Mesenchymal stem cell (in vitro differentiated cells and primary cell): ENCODE data around the gene FCN2.

ENCODE experiments used
- DNase-seq: peaks from one replicate; pipeline ENCODE4 v3.0.0-alpha.2; 2013
- H2AFZ ChIP-seq: one replicate; pipeline ENCODE4 v1.6.1; 2013; ENCODE audit warnings: low read depth, mild to moderate bottlenecking, control low read depth, inconsistent platforms, low read length, moderate library complexity
- H2AK5ac ChIP-seq: 2 replicates; pipeline ENCODE4 v1.6.1; 2013; ENCODE audit warnings: low read length, moderate library complexity, mild to moderate bottlenecking, inconsistent platforms; ENCODE audit not compliant: severe bottlenecking
- H2BK120ac ChIP-seq: one replicate; pipeline ENCODE4 v1.6.1; 2013; ENCODE audit warnings: low read depth, mild to moderate bottlenecking, inconsistent platforms, low read length, moderate library complexity
- H2BK12ac ChIP-seq, 2 experiments: one replicate each; pipeline ENCODE4 v1.6.1; 2013; ENCODE audit warnings: inconsistent platforms in 2 of 2, low read length in 2 of 2, mild to moderate bottlenecking in 2 of 2, moderate library complexity in 2 of 2, control low read depth in 1 of 2
- H2BK15ac ChIP-seq: one replicate; pipeline ENCODE4 v1.6.1; 2013; ENCODE audit warnings: mild to moderate bottlenecking, low read depth, inconsistent platforms; ENCODE audit not compliant: poor library complexity, severe bottlenecking
- H2BK5ac ChIP-seq: 2 replicates; pipeline ENCODE4 v1.6.1; 2013; ENCODE audit warnings: low read depth, mild to moderate bottlenecking, low read length, control low read depth, inconsistent platforms; ENCODE audit not compliant: poor library complexity, severe bottlenecking
- H3K14ac ChIP-seq, 2 experiments: one replicate each; pipeline ENCODE4 v1.6.1; 2013; ENCODE audit warnings: inconsistent platforms in 2 of 2, low read length in 2 of 2, control low read depth in 1 of 2, mild to moderate bottlenecking in 1 of 2, moderate library complexity in 1 of 2
- H3K18ac ChIP-seq, 2 experiments: one replicate each; pipeline ENCODE4 v1.6.1; 2013; ENCODE audit warnings: inconsistent platforms in 2 of 2, low read length in 2 of 2, control low read depth in 1 of 2, low read depth in 1 of 2, mild to moderate bottlenecking in 1 of 2
- H3K23ac ChIP-seq, 2 experiments: one replicate each; pipeline ENCODE4 v1.6.1; 2013; ENCODE audit warnings: inconsistent platforms in 2 of 2, low read length in 2 of 2, mild to moderate bottlenecking in 2 of 2, moderate library complexity in 2 of 2, control low read depth in 1 of 2
- H3K27ac ChIP-seq: 2 replicates; pipeline ENCODE4 v1.5.1; 2013; ENCODE audit warnings: mild to moderate bottlenecking, moderate library complexity, low read length, control low read depth, inconsistent platforms; ENCODE audit not compliant: poor library complexity, severe bottlenecking
- H3K27me3 ChIP-seq, 2 experiments: 2 replicates each; pipeline versions ENCODE4 v1.6.1 to v1.7.0; 2013; ENCODE audit warnings: low read length in 2 of 2, mild to moderate bottlenecking in 2 of 2, moderate library complexity in 2 of 2, control low read depth in 1 of 2, inconsistent platforms in 1 of 2; ENCODE audit not compliant: control insufficient read depth in 1 of 2, insufficient read depth in 1 of 2
- H3K36me3 ChIP-seq, 2 experiments: 2 replicates each; pipeline versions ENCODE4 v1.6.1 to v1.7.0; 2013; ENCODE audit warnings: low read length in 2 of 2, control low read depth in 1 of 2, inconsistent platforms in 1 of 2, low read depth in 1 of 2, mild to moderate bottlenecking in 1 of 2; ENCODE audit not compliant: insufficient read depth in 2 of 2, control insufficient read depth in 1 of 2
- H3K4ac ChIP-seq, 2 experiments: one replicate each; pipeline ENCODE4 v1.6.1; 2013; ENCODE audit warnings: inconsistent platforms in 2 of 2, low read length in 2 of 2, mild to moderate bottlenecking in 2 of 2, moderate library complexity in 2 of 2, control low read depth in 1 of 2, low read depth in 1 of 2
- H3K4me1 ChIP-seq: 2 replicates; pipeline ENCODE4 v1.6.1; 2013; ENCODE audit warnings: low read depth, low read length, control low read depth; ENCODE audit not compliant: control insufficient read depth, insufficient read depth
- H3K4me2 ChIP-seq: 2 replicates; pipeline ENCODE4 v1.6.1; 2013; ENCODE audit warnings: low read length, mild to moderate bottlenecking, inconsistent platforms; ENCODE audit not compliant: poor library complexity, severe bottlenecking
- H3K4me3 ChIP-seq, 2 experiments: 2 replicates each; pipeline versions ENCODE4 v1.5.1 to v1.7.0; 2013; ENCODE audit warnings: low read length in 2 of 2, mild to moderate bottlenecking in 2 of 2, control low read depth in 1 of 2, low read depth in 1 of 2; ENCODE audit not compliant: insufficient read depth in 1 of 2
- H3K79me1 ChIP-seq: replicated peaks from 2 replicates; pipeline ENCODE4 v1.6.1; 2013; ENCODE audit warnings: mild to moderate bottlenecking, control low read depth, low read length, inconsistent platforms; ENCODE audit not compliant: poor library complexity, severe bottlenecking
- H3K9ac ChIP-seq: 2 replicates; pipeline ENCODE4 v1.7.0; 2013; ENCODE audit warnings: mild to moderate bottlenecking, low read length, moderate library complexity
- H3K9me3 ChIP-seq: 2 replicates; pipeline ENCODE4 v1.7.0; 2013; ENCODE audit warnings: mild to moderate bottlenecking, low read length; ENCODE audit not compliant: control insufficient read depth
- H4K8ac ChIP-seq: one replicate; pipeline ENCODE4 v1.6.1; 2013; ENCODE audit warnings: inconsistent platforms, mild to moderate bottlenecking, low read length, moderate library complexity
- H4K91ac ChIP-seq: one replicate; pipeline ENCODE4 v1.6.1; 2013; ENCODE audit warnings: mild to moderate bottlenecking, low read length, inconsistent platforms
- WGBS: methylation state at CpG from one replicate; pipeline ENCODE4 v1.1.7; 2013; ENCODE audit warnings: mixed read lengths; 5-methylcytosine and 5-hydroxymethylcytosine counted together

FCN2 gene

DNA sequence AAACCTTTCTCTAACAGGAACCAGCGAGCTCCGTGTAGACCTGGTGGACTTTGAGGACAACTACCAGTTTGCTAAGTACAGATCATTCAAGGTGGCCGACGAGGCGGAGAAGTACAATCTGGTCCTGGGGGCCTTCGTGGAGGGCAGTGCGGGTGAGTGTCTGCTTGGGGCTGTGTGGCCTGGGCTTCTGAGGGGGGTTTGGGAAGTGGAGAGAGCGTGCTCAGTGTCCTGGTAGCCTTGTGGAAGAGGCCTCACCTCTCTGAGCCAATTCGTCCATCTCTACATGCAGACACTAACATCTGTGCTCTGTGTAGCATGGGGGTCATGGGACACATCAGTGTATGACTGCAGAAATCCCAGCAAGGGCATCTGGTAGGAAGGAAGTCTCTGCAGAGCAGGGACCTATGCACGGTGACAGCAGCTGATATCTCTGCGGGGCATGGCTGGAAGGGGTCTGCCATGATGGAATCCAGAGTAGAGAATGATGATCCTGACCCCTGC, 5.9 kb downstream of the FCN2 start:
- Histone ChIP-seq H3K23ac (no peak overlapping the region), H4K8ac (no peak overlapping the region), H2BK15ac (no peak overlapping the region), H3K18ac (no peak overlapping the region), H3K9ac (no peak overlapping the region), H3K4me3 (no peak overlapping the region), H4K91ac (no peak overlapping the region), H2AFZ (no peak overlapping the region), H2AK5ac (no peak overlapping the region), H2BK5ac (no peak overlapping the region), H2BK120ac (no peak overlapping the region), H3K27me3 (peaks cover 22 to 30% of the 10 kb centered on the region in 2 experiments), H3K79me1 (no peaks in the 10 kb centered on the region), H3K4ac (no peak overlapping the region), H3K4me1 (no peaks in the 10 kb centered on the region), H3K14ac (no peak overlapping the region), H3K27ac (no peak overlapping the region), H2BK12ac (no peak overlapping the region), H3K4me2 (no peak overlapping the region), H3K9me3 (no peaks in the 10 kb centered on the region), H3K36me3 (no peaks in the 10 kb centered on the region)
- WGBS = 91% methylated on average over 9 of the region's 11 CpGs
- no peak for DNase-seq

DNA sequence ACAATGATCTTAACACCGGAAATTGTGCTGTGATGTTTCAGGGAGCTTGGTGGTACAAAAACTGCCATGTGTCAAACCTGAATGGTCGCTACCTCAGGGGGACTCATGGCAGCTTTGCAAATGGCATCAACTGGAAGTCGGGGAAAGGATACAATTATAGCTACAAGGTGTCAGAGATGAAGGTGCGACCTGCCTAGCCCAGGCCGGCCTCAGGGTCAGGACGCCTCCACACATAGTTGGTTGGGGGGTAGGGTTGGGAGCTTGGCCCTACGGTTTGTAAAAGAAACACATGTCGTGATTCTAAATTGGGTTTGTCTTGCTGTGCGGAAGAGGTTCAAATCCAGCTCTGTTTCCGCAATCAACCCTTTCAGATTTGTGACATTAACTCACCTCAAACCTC, 6.6 kb downstream of the FCN2 start:
- H3K4ac ChIP-seq = no peak overlapping the region
- H2AFZ ChIP-seq = no peak overlapping the region
- H2BK120ac ChIP-seq = no peak overlapping the region
- no peak overlapping the region for H3K27ac ChIP-seq
- H2AK5ac ChIP-seq = no peak overlapping the region
- H3K9ac ChIP-seq = no peak overlapping the region
- no peak overlapping the region for H4K8ac ChIP-seq
- no peaks in the 10 kb centered on the region for H3K4me1 ChIP-seq
- no peak for DNase-seq
- no peak overlapping the region for H3K4me3 ChIP-seq
- H3K14ac ChIP-seq = no peak overlapping the region
- H3K36me3 ChIP-seq = no peaks in the 10 kb centered on the region
- H3K79me1 ChIP-seq = no peaks in the 10 kb centered on the region
- 91% methylated on average over 10 of the region's 10 CpGs for WGBS
- H3K18ac ChIP-seq = no peak overlapping the region
- no peaks in the 10 kb centered on the region for H3K9me3 ChIP-seq
- no peak overlapping the region for H3K23ac ChIP-seq
- H2BK12ac ChIP-seq = no peak overlapping the region
- H4K91ac ChIP-seq = no peak overlapping the region
- H3K27me3 ChIP-seq = peaks cover 23 to 28% of the 10 kb centered on the region in 2 experiments
- no peak overlapping the region for H2BK15ac ChIP-seq
- H2BK5ac ChIP-seq = no peak overlapping the region
- H3K4me2 ChIP-seq = no peak overlapping the region

DNA sequence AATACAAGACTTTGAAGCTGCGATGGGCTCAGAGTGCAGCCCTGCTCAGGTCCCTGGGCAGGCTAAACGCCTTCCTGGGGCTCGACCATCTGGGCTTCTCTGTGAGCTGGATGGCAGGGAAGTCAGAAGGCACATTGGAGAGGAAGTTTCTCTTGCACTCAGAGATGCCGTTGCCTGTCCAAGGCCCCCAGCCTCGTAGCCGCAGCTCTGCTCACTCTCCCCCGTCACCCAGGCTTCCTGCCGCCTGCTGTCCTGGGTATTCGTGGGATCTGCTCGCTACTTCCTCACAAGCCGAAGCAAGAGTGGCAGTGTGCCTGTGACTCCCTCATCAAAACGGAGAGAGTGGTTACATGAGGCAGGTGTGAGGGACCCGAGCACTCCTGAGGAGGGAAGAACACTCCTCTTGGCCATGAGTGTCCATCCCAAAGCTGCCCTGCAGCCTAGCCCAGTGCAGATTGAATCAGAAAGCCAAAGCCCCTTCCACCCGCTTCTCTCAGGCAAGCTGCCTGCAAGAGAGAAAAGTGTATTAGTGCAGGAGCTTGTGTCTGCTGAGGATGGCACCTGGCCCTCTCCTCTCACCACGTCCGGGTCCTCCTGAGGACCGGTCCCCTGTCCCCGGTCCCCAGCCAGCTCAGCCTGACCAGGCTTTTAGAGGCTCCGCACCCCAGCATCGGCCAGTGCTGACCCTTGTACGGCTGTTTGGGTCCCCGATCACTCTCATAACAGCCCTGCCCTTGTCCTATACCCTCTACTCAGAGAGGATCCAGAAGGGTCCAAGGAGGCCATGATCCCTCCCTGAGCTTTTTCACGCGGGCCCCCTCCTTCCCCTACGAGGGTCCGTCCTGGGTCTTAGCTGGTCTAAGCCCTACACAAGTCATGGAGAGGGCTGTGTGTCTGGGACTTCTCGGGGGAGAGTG, 7.3 kb downstream of the FCN2 start:
- Histone ChIP-seq H2BK15ac (no peak overlapping the region), H2BK120ac (no peak overlapping the region), H2BK12ac (no peak overlapping the region), H3K4me3 (no peak overlapping the region), H3K4me1 (no peaks in the 10 kb centered on the region), H3K4ac (peak overlapping the region in 1 of 2 experiments; percentile 40), H4K91ac (no peak overlapping the region), H2AFZ (no peak overlapping the region), H3K14ac (no peak overlapping the region), H3K9ac (no peak overlapping the region), H3K79me1 (no peaks in the 10 kb centered on the region), H4K8ac (no peak overlapping the region), H3K27me3 (peaks cover 25 to 26% of the 10 kb centered on the region in 2 experiments), H3K27ac (no peak overlapping the region), H2AK5ac (no peak overlapping the region), H3K36me3 (no peaks in the 10 kb centered on the region), H3K23ac (no peak overlapping the region), H3K18ac (no peak overlapping the region), H2BK5ac (no peak overlapping the region), H3K9me3 (no peaks in the 10 kb centered on the region), H3K4me2 (no peak overlapping the region)
- WGBS = 84% methylated on average over 24 of the region's 27 CpGs
- no peak for DNase-seq

GRCh38 chr9:134888603-134889190, 8.1 kb downstream of the FCN2 start:
- Histone ChIP-seq H3K79me1 (no peaks in the 10 kb centered on the region), H3K9me3 (no peaks in the 10 kb centered on the region), H2BK15ac (no peak overlapping the region), H2AK5ac (no peak overlapping the region), H3K4me1 (no peaks in the 10 kb centered on the region), H3K27me3 (peaks cover 26 to 28% of the 10 kb centered on the region in 2 experiments), H3K4me2 (no peak overlapping the region), H2AFZ (no peak overlapping the region), H3K9ac (no peak overlapping the region), H2BK12ac (no peak overlapping the region), H3K18ac (no peak overlapping the region), H3K36me3 (no peaks in the 10 kb centered on the region), H3K14ac (no peak overlapping the region), H3K23ac (no peak overlapping the region), H3K27ac (no peak overlapping the region), H3K4me3 (no peak overlapping the region), H4K91ac (no peak overlapping the region), H3K4ac (no peak overlapping the region), H4K8ac (no peak overlapping the region), H2BK120ac (no peak overlapping the region), H2BK5ac (no peak overlapping the region)
- WGBS = 77% methylated on average over 12 of the region's 14 CpGs
- no peak for DNase-seq
